OCI-LY7 (cell line): ENCODE measurements around the gene NLGN1. TPM values are rescaled to one million over a fixed set of nuclear protein-coding genes. Genes with fewer than 3 reads are reported as not detected.

ENCODE experiments used
- BruUV-seq: library from RNA; stranded (reverse); fragments of 400-500 nt; replicated peaks from 2 replicates; lab custom pipeline; 2021; lab: Mats Ljungman, UMichigan
- CTCF ChIA-PET: fragments of 300-600 bp; sonication (Branson Sonifier 250); formaldehyde crosslinking; loops from one replicate; lab custom pipeline; 2022; ENCODE audit warnings: antibody characterized with exemption; ENCODE audit not compliant: unreplicated experiment; lab: Charles Lee
- POLR2A ChIA-PET: fragments of 300-600 bp; sonication (Branson Sonifier 250); formaldehyde crosslinking; loops from one replicate; lab custom pipeline; 2022; ENCODE audit warnings: antibody characterized with exemption; lab: Charles Lee
- DNase-seq: peaks from one replicate; pipeline ENCODE4 v3.0.0-alpha.2; 2015; ENCODE audit warnings: low spot score
- H2AFZ ChIP-seq: fragments of 200-600 bp; sonication (generic), shearing (Covaris generic); 2 replicates; pipeline ENCODE4 v1.6.1; 2014; ENCODE audit warnings: mild to moderate bottlenecking, antibody characterized with exemption, low read length, moderate library complexity
- H3K27ac ChIP-seq: fragments of 200-600 bp; sonication (generic); 2 replicates; pipeline ENCODE4 v1.5.1; 2014; ENCODE audit warnings: mixed run types, low read depth, mild to moderate bottlenecking, moderate library complexity, low read length, inconsistent platforms; ENCODE audit not compliant: poor library complexity, severe bottlenecking
- H3K36me3 ChIP-seq: fragments of 200-600 bp; sonication (generic); 2 replicates; pipeline ENCODE4 v1.6.1; 2014; ENCODE audit warnings: mild to moderate bottlenecking, antibody characterized with exemption, low read length, moderate library complexity, mixed read lengths; ENCODE audit not compliant: insufficient read depth
- H3K4me1 ChIP-seq: fragments of 200-600 bp; sonication (generic); 2 replicates; pipeline ENCODE4 v1.5.1; 2014; ENCODE audit warnings: mild to moderate bottlenecking, low read length; ENCODE audit not compliant: insufficient read depth, poor library complexity, severe bottlenecking
- H3K4me2 ChIP-seq: fragments of 200-600 bp; sonication (generic); 2 replicates; pipeline ENCODE4 v1.6.1; 2014; ENCODE audit warnings: mild to moderate bottlenecking, low read length
- H3K4me3 ChIP-seq: fragments of 200-600 bp; sonication (generic); 2 replicates; pipeline ENCODE4 v1.5.1; 2014; ENCODE audit warnings: mild to moderate bottlenecking, low read depth, low read length; ENCODE audit not compliant: poor library complexity, severe bottlenecking
- H3K79me2 ChIP-seq: fragments of 200-600 bp; sonication (generic); 2 replicates; pipeline ENCODE4 v1.6.1; 2016; ENCODE audit warnings: low read depth, mild to moderate bottlenecking, low read length, moderate library complexity, mixed read lengths; ENCODE audit not compliant: insufficient read depth
- H3K9me2 ChIP-seq: fragments of 200-600 bp; sonication (generic); 2 replicates; pipeline ENCODE4 v1.6.1; 2016; ENCODE audit warnings: mild to moderate bottlenecking, low read length, mixed read lengths; ENCODE audit not compliant: insufficient read depth
- H3K9me3 ChIP-seq: fragments of 200-600 bp; sonication (generic); 2 replicates; pipeline ENCODE4 v1.6.1; 2014; ENCODE audit warnings: mild to moderate bottlenecking, mixed run types, low read length, mixed read lengths
- H4K20me1 ChIP-seq: fragments of 200-600 bp; sonication (generic); 2 replicates; pipeline ENCODE4 v1.6.1; 2014; ENCODE audit warnings: mild to moderate bottlenecking, antibody characterized with exemption, low read length, moderate library complexity, mixed read lengths; ENCODE audit not compliant: insufficient read depth
- EZH2phosphoT487 ChIP-seq: fragments of 200-600 bp; sonication (generic); IDR thresholded peaks from 2 replicates; pipeline ENCODE4 v1.6.1; 2018; ENCODE audit warnings: low read depth, borderline replicate concordance, mild to moderate bottlenecking, mixed run types, antibody characterized with exemption, low read length, moderate library complexity, mixed read lengths
- intact Hi-C: fragments of 100-400 bp; cut with micrococcal nuclease; formaldehyde crosslinking; loops from one replicate; pipeline ENCODE4 v1.10.0; 2022; ENCODE audit not compliant: unreplicated experiment
- total RNA-seq, 2 experiments: library from RNA; depleted of rRNA in 1 of 2; stranded (reverse); fragments of >200 nt in 1 of 2; shearing (Covaris generic) in 1 of 2; gene quantifications; 2 replicates each; pipeline ENCODE4 v1.2.3, GENCODE V29; 2014 to 2022
- TF ChIP-seq, protein P1 (sequence below): fragments of 200-600 bp; sonication (generic); conservative IDR thresholded peaks from 2 replicates; pipeline ENCODE4 v1.5.1; 2014; ENCODE audit warnings: mild to moderate bottlenecking, antibody characterized with exemption, low read length, moderate library complexity, mixed read lengths

The NLGN1 gene
- total RNA-seq, 2 experiments from 2014 or later, result not detected

- Histone ChIP-seq H3K9me3 (no peaks in the 10 kb centered on the region), H3K79me2 (no peaks in the 10 kb centered on the region), H3K9me2 (no peaks in the 10 kb centered on the region), H2AFZ (no peak overlapping the region), H3K36me3 (no peaks in the 10 kb centered on the region), H4K20me1 (no peaks in the 10 kb centered on the region), H3K4me3 (no peak overlapping the region), H3K4me2 (no peak overlapping the region), H3K27ac (no peak overlapping the region), H3K4me1 (no peaks in the 10 kb centered on the region)
- intact Hi-C loops, result no loop called here
- BruUV-seq, result no TSS peak
- TF ChIP-seq, protein P1, sequence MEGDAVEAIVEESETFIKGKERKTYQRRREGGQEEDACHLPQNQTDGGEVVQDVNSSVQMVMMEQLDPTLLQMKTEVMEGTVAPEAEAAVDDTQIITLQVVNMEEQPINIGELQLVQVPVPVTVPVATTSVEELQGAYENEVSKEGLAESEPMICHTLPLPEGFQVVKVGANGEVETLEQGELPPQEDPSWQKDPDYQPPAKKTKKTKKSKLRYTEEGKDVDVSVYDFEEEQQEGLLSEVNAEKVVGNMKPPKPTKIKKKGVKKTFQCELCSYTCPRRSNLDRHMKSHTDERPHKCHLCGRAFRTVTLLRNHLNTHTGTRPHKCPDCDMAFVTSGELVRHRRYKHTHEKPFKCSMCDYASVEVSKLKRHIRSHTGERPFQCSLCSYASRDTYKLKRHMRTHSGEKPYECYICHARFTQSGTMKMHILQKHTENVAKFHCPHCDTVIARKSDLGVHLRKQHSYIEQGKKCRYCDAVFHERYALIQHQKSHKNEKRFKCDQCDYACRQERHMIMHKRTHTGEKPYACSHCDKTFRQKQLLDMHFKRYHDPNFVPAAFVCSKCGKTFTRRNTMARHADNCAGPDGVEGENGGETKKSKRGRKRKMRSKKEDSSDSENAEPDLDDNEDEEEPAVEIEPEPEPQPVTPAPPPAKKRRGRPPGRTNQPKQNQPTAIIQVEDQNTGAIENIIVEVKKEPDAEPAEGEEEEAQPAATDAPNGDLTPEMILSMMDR, result no peak
- no peak for TF ChIP-seq EZH2phosphoT487
- CTCF ChIA-PET, result no interaction called here
- DNase-seq, result no peak
- POLR2A ChIA-PET, result no interaction called here
Measured at GRCh38 chr3:174110761-174111160, 713.2 kb downstream of the NLGN1 start.

DNA sequence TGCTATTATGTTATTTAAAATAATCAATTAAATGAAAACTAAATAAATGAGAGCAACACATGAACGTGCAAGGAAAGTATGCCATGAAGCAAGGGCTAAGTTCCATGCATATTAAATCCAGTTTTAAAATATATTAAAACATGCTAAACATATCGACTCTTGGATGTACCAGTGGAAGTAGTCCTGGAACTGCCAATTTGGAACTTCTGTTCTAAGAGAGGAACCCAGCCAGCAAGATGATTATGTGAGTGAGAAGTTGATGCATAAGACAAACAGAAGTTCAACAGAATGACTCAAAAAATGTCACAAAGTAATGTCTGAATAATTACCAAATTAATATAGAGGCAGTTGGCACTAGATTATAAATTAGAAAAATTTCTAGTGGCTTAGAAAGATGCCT lies 714.2 kb downstream of the NLGN1 start:
- Histone ChIP-seq H3K9me2 (no peaks in the 10 kb centered on the region), H3K79me2 (no peaks in the 10 kb centered on the region), H3K4me1 (no peaks in the 10 kb centered on the region), H3K9me3 (no peaks in the 10 kb centered on the region), H4K20me1 (no peaks in the 10 kb centered on the region), H3K4me2 (no peak overlapping the region), H3K4me3 (no peak overlapping the region), H2AFZ (no peak overlapping the region), H3K36me3 (no peaks in the 10 kb centered on the region), H3K27ac (no peak overlapping the region)
- BruUV-seq, result no TSS peak
- intact Hi-C loops, result no loop called here
- no peak for TF ChIP-seq EZH2phosphoT487
- TF ChIP-seq, protein P1, result no peak
- ChIA-PET CTCF (no interaction called here), POLR2A (no interaction called here)
- DNase-seq, result no peak

DNA sequence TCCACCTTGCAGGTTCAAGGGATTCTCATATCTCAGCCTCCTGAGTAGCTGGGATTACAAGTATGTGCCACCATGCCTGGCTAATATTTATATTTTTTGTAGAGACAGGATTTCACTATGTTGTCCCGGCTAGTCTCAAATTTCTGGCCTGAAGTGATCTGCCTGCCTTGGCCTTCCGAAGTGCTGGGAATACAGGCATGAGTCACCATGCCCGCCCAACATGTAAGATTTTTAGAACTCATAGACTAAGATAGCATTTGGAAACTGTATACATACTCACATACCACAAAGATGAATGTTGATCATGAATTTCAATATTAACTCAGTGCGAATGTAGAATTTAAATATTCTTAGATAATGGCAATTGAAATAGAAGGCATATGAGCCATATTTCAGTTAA lies 718.9 kb downstream of the NLGN1 start:
- ChIA-PET POLR2A (no interaction called here), CTCF (no interaction called here)
- no peak overlapping the region for H3K4me2 ChIP-seq
- DNase-seq, result no peak
- TF ChIP-seq EZH2phosphoT487, result no peak
- TF ChIP-seq, protein P1, result no peak
- no peak overlapping the region for H3K4me3 ChIP-seq
- H3K9me2 ChIP-seq, result no peaks in the 10 kb centered on the region
- H3K79me2 ChIP-seq, result no peaks in the 10 kb centered on the region
- no peaks in the 10 kb centered on the region for H3K9me3 ChIP-seq
- no peak overlapping the region for H2AFZ ChIP-seq
- no TSS peak for BruUV-seq
- intact Hi-C loops, result no loop called here
- H3K36me3 ChIP-seq, result no peaks in the 10 kb centered on the region
- no peaks in the 10 kb centered on the region for H3K4me1 ChIP-seq
- H3K27ac ChIP-seq, result no peak overlapping the region
- no peaks in the 10 kb centered on the region for H4K20me1 ChIP-seq
